ENCODE data around the gene CALN1.

DNA sequence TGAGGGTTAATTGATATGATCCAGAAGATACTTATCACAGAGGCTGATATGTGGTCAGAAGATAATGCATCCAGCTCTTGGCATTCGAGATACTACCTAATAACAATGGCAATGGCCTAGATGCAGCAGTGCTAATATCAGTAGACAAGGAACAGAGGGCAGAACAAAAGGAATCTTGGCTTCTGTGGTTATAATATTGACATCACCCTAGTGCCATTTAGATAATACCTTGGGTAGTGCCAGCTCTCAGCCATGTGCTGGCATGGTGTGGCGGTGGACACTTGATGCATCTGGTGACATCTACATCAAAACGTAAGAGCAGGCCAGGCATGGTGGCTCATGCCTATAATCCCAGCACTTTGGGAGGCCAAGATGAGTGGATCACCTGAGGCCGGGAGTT is 101.8 kb downstream of the CALN1 start:
- no peak for TF ChIP-seq POLR2A (IDR thresholded peaks at IDR 0.05)
- TF ChIP-seq, protein P1, sequence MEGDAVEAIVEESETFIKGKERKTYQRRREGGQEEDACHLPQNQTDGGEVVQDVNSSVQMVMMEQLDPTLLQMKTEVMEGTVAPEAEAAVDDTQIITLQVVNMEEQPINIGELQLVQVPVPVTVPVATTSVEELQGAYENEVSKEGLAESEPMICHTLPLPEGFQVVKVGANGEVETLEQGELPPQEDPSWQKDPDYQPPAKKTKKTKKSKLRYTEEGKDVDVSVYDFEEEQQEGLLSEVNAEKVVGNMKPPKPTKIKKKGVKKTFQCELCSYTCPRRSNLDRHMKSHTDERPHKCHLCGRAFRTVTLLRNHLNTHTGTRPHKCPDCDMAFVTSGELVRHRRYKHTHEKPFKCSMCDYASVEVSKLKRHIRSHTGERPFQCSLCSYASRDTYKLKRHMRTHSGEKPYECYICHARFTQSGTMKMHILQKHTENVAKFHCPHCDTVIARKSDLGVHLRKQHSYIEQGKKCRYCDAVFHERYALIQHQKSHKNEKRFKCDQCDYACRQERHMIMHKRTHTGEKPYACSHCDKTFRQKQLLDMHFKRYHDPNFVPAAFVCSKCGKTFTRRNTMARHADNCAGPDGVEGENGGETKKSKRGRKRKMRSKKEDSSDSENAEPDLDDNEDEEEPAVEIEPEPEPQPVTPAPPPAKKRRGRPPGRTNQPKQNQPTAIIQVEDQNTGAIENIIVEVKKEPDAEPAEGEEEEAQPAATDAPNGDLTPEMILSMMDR (IDR thresholded peaks at IDR 0.05) = no peak

Data from heart left ventricle (tissue), 13 donors.